ENCODE data around the gene LRRTM4.

Gene LRRTM4

GRCh38 chr2:76745605-76746004, 776.6 kb downstream of the LRRTM4 start:
- no peaks in the 10 kb centered on the region for H3F3A ChIP-seq (ENCODE audit: insufficient read depth, low read length)
- H3K4me2 ChIP-seq (ENCODE audit: low read length): no peak overlapping the region

GRCh38 chr2:76737607-76738006, 784.6 kb downstream of the LRRTM4 start:
- no peaks in the 10 kb centered on the region for H3K27me3 ChIP-seq (ENCODE audit: insufficient read depth, low read length)
- H3F3A ChIP-seq (ENCODE audit: insufficient read depth, low read length): no peaks in the 10 kb centered on the region
- H3K9me2 ChIP-seq (ENCODE audit: low read depth, low read length): no peaks in the 10 kb centered on the region
- TF ChIP-seq CTCF (IDR thresholded peaks at IDR 0.05; ENCODE audit: low read length) (no peak), EZH2 (IDR thresholded peaks at IDR 0.05; ENCODE audit: borderline replicate concordance, low read length) (no peak)
- no peaks in the 10 kb centered on the region for H3K79me2 ChIP-seq (ENCODE audit: insufficient read depth, low read length)
- no peak overlapping the region for H3K9ac ChIP-seq (ENCODE audit: low read length)
- no peaks in the 10 kb centered on the region for H3K9me3 ChIP-seq (ENCODE audit: low read length)
- no peaks in the 10 kb centered on the region for H3K36me3 ChIP-seq (ENCODE audit: insufficient read depth, low read length)
- H3K4me1 ChIP-seq (ENCODE audit: insufficient read depth, low read length, severe bottlenecking): no peaks in the 10 kb centered on the region
- H3K4me2 ChIP-seq (ENCODE audit: low read length): no peak overlapping the region
- H3K4me3 ChIP-seq (ENCODE audit: low read depth, low read length, poor library complexity, severe bottlenecking): no peak overlapping the region
- no peak overlapping the region for H2AFZ ChIP-seq (ENCODE audit: low read length)
- no peaks in the 10 kb centered on the region for H4K20me1 ChIP-seq (ENCODE audit: insufficient read depth, low read length)
- no peak overlapping the region for H3K27ac ChIP-seq (ENCODE audit: low read depth, low read length, poor library complexity, severe bottlenecking)

More at GRCh38 chr2:76745605-76746004, 776.6 kb downstream of the LRRTM4 start:
- Histone ChIP-seq H3K9ac (ENCODE audit: low read length) (no peak overlapping the region), H3K4me3 (ENCODE audit: low read depth, low read length, poor library complexity, severe bottlenecking) (no peak overlapping the region), H2AFZ (ENCODE audit: low read length) (no peak overlapping the region), H3K27me3 (ENCODE audit: insufficient read depth, low read length) (no peaks in the 10 kb centered on the region), H4K20me1 (ENCODE audit: insufficient read depth, low read length) (no peaks in the 10 kb centered on the region), H3K4me1 (ENCODE audit: insufficient read depth, low read length, severe bottlenecking) (no peaks in the 10 kb centered on the region), H3K27ac (ENCODE audit: low read depth, low read length, poor library complexity, severe bottlenecking) (no peak overlapping the region), H3K9me2 (ENCODE audit: low read depth, low read length) (no peaks in the 10 kb centered on the region), H3K36me3 (ENCODE audit: insufficient read depth, low read length) (no peaks in the 10 kb centered on the region), H3K79me2 (ENCODE audit: insufficient read depth, low read length) (no peaks in the 10 kb centered on the region), H3K9me3 (ENCODE audit: low read length) (no peaks in the 10 kb centered on the region)
- TF ChIP-seq CTCF (IDR thresholded peaks at IDR 0.05; ENCODE audit: low read length): no peak
- no peak for TF ChIP-seq EZH2 (IDR thresholded peaks at IDR 0.05; ENCODE audit: borderline replicate concordance, low read length)

GRCh38 chr2:76733736-76734135, 788.4 kb downstream of the LRRTM4 start:
- Histone ChIP-seq H3K27me3 (ENCODE audit: insufficient read depth, low read length) (no peaks in the 10 kb centered on the region), H3K4me1 (ENCODE audit: insufficient read depth, low read length, severe bottlenecking) (no peaks in the 10 kb centered on the region), H3F3A (ENCODE audit: insufficient read depth, low read length) (no peaks in the 10 kb centered on the region), H4K20me1 (ENCODE audit: insufficient read depth, low read length) (no peaks in the 10 kb centered on the region), H2AFZ (ENCODE audit: low read length) (no peak overlapping the region), H3K27ac (ENCODE audit: low read depth, low read length, poor library complexity, severe bottlenecking) (no peak overlapping the region), H3K9me2 (ENCODE audit: low read depth, low read length) (no peaks in the 10 kb centered on the region), H3K9ac (ENCODE audit: low read length) (no peak overlapping the region), H3K79me2 (ENCODE audit: insufficient read depth, low read length) (no peaks in the 10 kb centered on the region), H3K4me2 (ENCODE audit: low read length) (no peak overlapping the region), H3K36me3 (ENCODE audit: insufficient read depth, low read length) (no peaks in the 10 kb centered on the region), H3K9me3 (ENCODE audit: low read length) (no peaks in the 10 kb centered on the region), H3K4me3 (ENCODE audit: low read depth, low read length, poor library complexity, severe bottlenecking) (no peak overlapping the region)
- no peak for TF ChIP-seq EZH2 (IDR thresholded peaks at IDR 0.05; ENCODE audit: borderline replicate concordance, low read length)
- TF ChIP-seq CTCF (IDR thresholded peaks at IDR 0.05; ENCODE audit: low read length): no peak

Data from OCI-LY1 (cell line).